Sigmoid colon (tissue), 7 donors: ENCODE data around the gene MANSC4. TPM values are rescaled to one million over a fixed set of nuclear protein-coding genes. Genes with fewer than 3 reads are reported as not detected.

ENCODE experiments used
- DNase-seq: peaks from one replicate; pipeline ENCODE4 v3.0.0-alpha.2; 2019
- H3K27ac ChIP-seq, 4 donors: fragments of 200-600 bp; sonication (generic); one replicate each; pipeline ENCODE4 v1.5.1; 2016 to 2019; ENCODE audit warnings: mild to moderate bottlenecking in 1 of 4
- H3K27me3 ChIP-seq, 3 donors: fragments of 200-600 bp; sonication (generic); one replicate each; pipeline ENCODE4 v1.5.1; 2019; ENCODE audit warnings: mild to moderate bottlenecking in 1 of 3
- H3K36me3 ChIP-seq, 4 donors: fragments of 200-600 bp; sonication (generic); one replicate each; pipeline ENCODE4 v1.5.1; 2016 to 2019
- H3K4me1 ChIP-seq, 4 donors: fragments of 200-600 bp; sonication (generic); one replicate each; pipeline ENCODE4 v1.5.1; 2017 to 2019
- H3K4me3 ChIP-seq, 4 donors: fragments of 200-600 bp; sonication (generic); one replicate each; pipeline ENCODE4 v1.5.1; 2017 to 2019; ENCODE audit warnings: mild to moderate bottlenecking in 2 of 4, moderate library complexity in 1 of 4
- H3K9me3 ChIP-seq, 4 donors: fragments of 200-600 bp in 3 of 4; sonication (generic) in 3 of 4; one replicate each; pipeline versions ENCODE4 v1.5.1 to v1.6.1; 2013 to 2019
- CTCF ChIP-seq, 4 experiments: fragments of 450-650 bp in 3 of 4; fragments of 200-600 bp in 1 of 4; IDR thresholded peaks; one replicate each; pipeline ENCODE4 v1.5.1; 2016 to 2019; ENCODE audit warnings: antibody characterized with exemption in 4 of 4, mild to moderate bottlenecking in 3 of 4, moderate library complexity in 2 of 4
- EP300 ChIP-seq, 4 donors: sonication (generic); formaldehyde crosslinking; IDR thresholded peaks; one replicate each; pipeline ENCODE4 v1.6.1; 2017; ENCODE audit warnings: antibody characterized with exemption in 4 of 4
- POLR2A ChIP-seq, 2 donors: fragments of 450-650 bp; IDR thresholded peaks; one replicate each; pipeline ENCODE4 v1.6.1; 2016; ENCODE audit warnings: antibody characterized with exemption in 2 of 2, mild to moderate bottlenecking in 2 of 2, moderate library complexity in 2 of 2
- POLR2AphosphoS5 ChIP-seq, 4 donors: sonication (generic); formaldehyde crosslinking; IDR thresholded peaks; one replicate each; pipeline ENCODE4 v1.6.1; 2017; ENCODE audit warnings: antibody characterized with exemption in 4 of 4
- WGBS, 2 donors: extraction: QIAGEN DNeasy Blood & Tissue Kit; methylation state at CpG; one replicate each; pipeline ENCODE4 v1.1.7; 2013; 5-methylcytosine and 5-hydroxymethylcytosine counted together
- intact Hi-C: fragments of 100-400 bp; cut with DNase I; formaldehyde crosslinking; loops from one replicate; pipeline ENCODE4 v1.15.1; 2023
- polyA plus RNA-seq, 3 donors: library from polyadenylated mRNA; stranded (reverse); fragments of 200-250 nt; gene quantifications; one replicate each; pipeline ENCODE4 v1.2.3, GENCODE V29; 2013
- total RNA-seq, 4 donors: library from RNA; depleted of rRNA; stranded (reverse); fragments of >200 nt; gene quantifications; one replicate each; pipeline ENCODE4 v1.1.0, GENCODE V29; 2016
- donor health status: healthy with polysubstance abuse.
- donor health status: Bipolar disorder and iron deficiency.
- donor health status: healthy.

MANSC4 gene
- total and polyA plus RNA-seq, 7 donors: not detected

- H3K27ac ChIP-seq: peak overlapping the region in 3 of 4 donors; percentile 30 to 56 (median 48)
- no peaks in the 10 kb centered on the region for H3K9me3 ChIP-seq
- no peaks in the 10 kb centered on the region for H3K27me3 ChIP-seq
- H3K36me3 ChIP-seq: peaks cover 4 to 16% (median 12%) of the 10 kb centered on the region in 4 donors
- TF ChIP-seq CTCF (IDR thresholded peaks at IDR 0.05): no peak
- TF ChIP-seq POLR2A (IDR thresholded peaks at IDR 0.05): no peak
- TF ChIP-seq POLR2AphosphoS5 (IDR thresholded peaks at IDR 0.05): no peak
- no peak for TF ChIP-seq EP300 (IDR thresholded peaks at IDR 0.05)
- no peak for DNase-seq
- intact Hi-C loops: no loop called here
- no peak overlapping the region for H3K4me3 ChIP-seq
- 74 to 81% methylated on average over 2 of the region's 2 CpGs for WGBS, 2 donors
- peaks cover 0 to 77% (median 67%) of the 10 kb centered on the region in 4 donors for H3K4me1 ChIP-seq
These were observed 7.5 kb upstream of the MANSC4 start for GRCh38 chr12:27787559-27787958.

- H3K4me3 ChIP-seq: no peak overlapping the region
- no peak for DNase-seq
- no peak overlapping the region for H3K27ac ChIP-seq
- intact Hi-C loops: no loop called here
- H3K9me3 ChIP-seq: no peaks in the 10 kb centered on the region
- peaks cover 0 to 93% (median 82%) of the 10 kb centered on the region in 4 donors for H3K4me1 ChIP-seq
- no peaks in the 10 kb centered on the region for H3K27me3 ChIP-seq
- peaks cover 0 to under 1% (median 0%) of the 10 kb centered on the region in 4 donors for H3K36me3 ChIP-seq
- WGBS, 2 donors: 77 to 78% methylated on average over 3 of the region's 3 CpGs
- no peak for TF ChIP-seq POLR2AphosphoS5 (IDR thresholded peaks at IDR 0.05)
- no peak for TF ChIP-seq EP300 (IDR thresholded peaks at IDR 0.05)
- no peak for TF ChIP-seq CTCF (IDR thresholded peaks at IDR 0.05)
- TF ChIP-seq POLR2A (IDR thresholded peaks at IDR 0.05): no peak
These were observed 6.0 kb upstream of the MANSC4 start for GRCh38 chr12:27785882-27786570.

GRCh38 chr12:27782481-27782880 is 2.4 kb upstream of the MANSC4 start:
- intact Hi-C loops: loop anchor here (5.0 kb wide), 1 partner anchor 35 kb away; no protein-coding TSS in a partner anchor
- H3K9me3 ChIP-seq: no peaks in the 10 kb centered on the region
- peak overlapping the region; percentile 86 to 98 (median 94) for H3K27ac ChIP-seq
- TF ChIP-seq POLR2AphosphoS5 (IDR thresholded peaks at IDR 0.05) (no peak), CTCF (IDR thresholded peaks at IDR 0.05) (no peak), POLR2A (IDR thresholded peaks at IDR 0.05) (no peak), EP300 (IDR thresholded peaks at IDR 0.05) (no peak)
- WGBS, 2 donors: 90 to 97% methylated on average over 1 of the region's 1 CpG
- H3K27me3 ChIP-seq: no peaks in the 10 kb centered on the region
- H3K36me3 ChIP-seq: no peaks in the 10 kb centered on the region
- peaks cover 0 to 77% (median 66%) of the 10 kb centered on the region in 4 donors for H3K4me1 ChIP-seq
- H3K4me3 ChIP-seq: peak overlapping the region; percentile 69 to 79 (median 71)
- no peak for DNase-seq

- intact Hi-C loops: loop anchor here (2.0 to 5.0 kb wide), 2 partner anchors 33 to 36 kb away; no protein-coding TSS in a partner anchor
- H3K4me1 ChIP-seq: peaks cover 0 to 69% (median 58%) of the 10 kb centered on the region in 4 donors
These were observed 1.6 kb upstream of the MANSC4 start for GRCh38 chr12:27781680-27782079.

More at GRCh38 chr12:27781680-27782079, 1.6 kb upstream of the MANSC4 start:
- H3K27ac ChIP-seq: peak overlapping the region; percentile 86 to 98 (median 94)
- no peak for DNase-seq
- H3K4me3 ChIP-seq: peak overlapping the region; percentile 69 to 79 (median 71)
- 76 to 81% methylated on average over 5 of the region's 5 CpGs for WGBS, 2 donors
- TF ChIP-seq POLR2AphosphoS5 (IDR thresholded peaks at IDR 0.05) (no peak), POLR2A (IDR thresholded peaks at IDR 0.05) (no peak), EP300 (IDR thresholded peaks at IDR 0.05) (no peak), CTCF (IDR thresholded peaks at IDR 0.05) (no peak)
- no peaks in the 10 kb centered on the region for H3K36me3 ChIP-seq
- H3K27me3 ChIP-seq: no peaks in the 10 kb centered on the region
- no peaks in the 10 kb centered on the region for H3K9me3 ChIP-seq
